Central memory CD8-positive, alpha-beta T cell (primary cell): Measurements from ENCODE around the gene PLD5.
"Not testable (repeated sequence)": the region's sequence is repeated elsewhere in the genome, so short reads cannot be mapped to it uniquely, and the experiment has no call there.

Source experiments
- ATAC-seq: fragments of 150-1000 bp; cut with Tn5 transposase; replicated peaks from 2 replicates; pipeline ENCODE4 v1.10.0; 2022; ENCODE audit warnings: mild to moderate bottlenecking, moderate FRiP score, moderate number of reproducible peaks; ENCODE audit not compliant: poor library complexity, severe bottlenecking; ENCODE audit errors: extremely low read depth
- DNase-seq, 2 donors: peaks; one replicate each; pipeline ENCODE4 v3.0.0; 2021; ENCODE audit warnings: low spot score in 2 of 2
- H3K27ac Mint-ChIP-seq: one replicate; pipeline ENCODE4 v1.8.0; 2022; ENCODE audit warnings: low read depth, mild to moderate bottlenecking, moderate library complexity, mixed read lengths
- H3K27me3 Mint-ChIP-seq: one replicate; pipeline ENCODE4 v1.8.0; 2022; ENCODE audit warnings: mixed read lengths
- H3K36me3 Mint-ChIP-seq: one replicate; pipeline ENCODE4 v1.8.0; 2022; ENCODE audit warnings: mild to moderate bottlenecking, moderate library complexity, mixed read lengths; ENCODE audit not compliant: insufficient read depth
- H3K4me1 Mint-ChIP-seq: one replicate; pipeline ENCODE4 v1.8.0; 2022; ENCODE audit warnings: mixed read lengths
- H3K4me3 Mint-ChIP-seq: one replicate; pipeline ENCODE4 v1.8.0; 2022; ENCODE audit warnings: mild to moderate bottlenecking, moderate library complexity, mixed read lengths
- H3K9me3 Mint-ChIP-seq: one replicate; pipeline ENCODE4 v1.8.0; 2022; ENCODE audit warnings: mixed read lengths

Gene PLD5

DNA sequence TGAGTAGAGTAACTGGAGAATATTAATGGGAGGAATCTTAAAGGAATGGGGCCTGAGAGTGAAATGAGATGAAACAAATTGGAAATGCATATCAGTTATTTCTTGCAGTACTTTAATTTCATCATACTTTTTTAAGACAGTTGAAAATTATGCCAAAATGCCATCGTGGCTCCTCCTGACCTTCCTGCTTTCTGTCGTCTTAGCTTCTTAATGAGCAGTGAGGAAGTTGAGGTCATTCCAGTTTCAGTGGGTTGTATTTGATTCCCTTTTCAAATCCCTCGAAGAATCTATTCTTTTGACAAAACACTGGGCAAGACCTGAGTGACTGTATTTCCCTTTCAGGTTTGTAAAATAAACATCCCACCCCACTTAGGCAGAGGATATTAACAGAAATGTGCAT, 390.7 kb downstream of the PLD5 start:
- DNase-seq, result no peak
- no peak for ATAC-seq
- peaks cover 1% of the 10 kb centered on the region for H3K36me3 Mint-ChIP-seq
- no peak overlapping the region for H3K27ac Mint-ChIP-seq
- peaks cover 6% of the 10 kb centered on the region for H3K9me3 Mint-ChIP-seq
- H3K4me1 Mint-ChIP-seq, result no peaks in the 10 kb centered on the region
- H3K27me3 Mint-ChIP-seq, result no peaks in the 10 kb centered on the region
- H3K4me3 Mint-ChIP-seq, result no peak overlapping the region

GRCh38 chr1:242133351-242133750, 391.1 kb downstream of the PLD5 start:
- Mint-ChIP-seq H3K4me3 (no peak overlapping the region), H3K9me3 (peaks cover 6% of the 10 kb centered on the region), H3K27me3 (no peaks in the 10 kb centered on the region), H3K36me3 (peaks cover 1% of the 10 kb centered on the region), H3K4me1 (no peaks in the 10 kb centered on the region), H3K27ac (no peak overlapping the region)
- DNase-seq (no peak), ATAC-seq (no peak)

DNA sequence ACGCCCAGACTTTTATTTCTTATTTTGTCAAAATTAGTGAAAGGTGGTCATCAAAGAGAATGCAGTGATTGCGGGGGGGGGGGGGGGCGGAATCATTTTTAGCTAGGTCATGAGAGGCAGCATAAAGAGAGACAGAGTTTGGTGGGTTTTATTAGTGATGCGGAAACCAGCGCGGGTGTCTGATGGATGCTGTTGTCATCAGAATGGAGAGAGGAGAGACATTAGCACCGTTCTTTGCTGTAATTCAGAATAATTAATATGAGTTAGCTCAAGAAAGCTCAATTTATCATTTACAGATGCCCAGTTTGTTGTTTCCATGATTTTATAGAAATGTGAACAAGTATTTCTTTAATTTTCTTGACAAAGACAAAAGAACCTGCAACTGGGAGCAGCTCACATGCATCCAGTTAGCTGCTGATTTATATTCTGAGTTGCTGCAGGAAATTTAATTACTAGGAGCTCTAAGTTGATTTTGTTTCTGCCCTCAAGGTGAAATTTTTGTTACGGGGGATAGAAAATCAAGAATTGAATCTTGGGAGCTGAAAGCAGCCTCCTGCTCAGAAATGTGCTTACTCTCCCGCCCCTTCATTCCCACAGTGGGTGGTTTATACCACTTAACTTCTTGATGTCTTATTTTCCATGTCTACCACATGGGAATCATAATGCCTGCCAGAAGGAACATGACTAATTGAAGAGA, 392.2 kb downstream of the PLD5 start:
- H3K4me3 Mint-ChIP-seq, result no peak overlapping the region

DNA sequence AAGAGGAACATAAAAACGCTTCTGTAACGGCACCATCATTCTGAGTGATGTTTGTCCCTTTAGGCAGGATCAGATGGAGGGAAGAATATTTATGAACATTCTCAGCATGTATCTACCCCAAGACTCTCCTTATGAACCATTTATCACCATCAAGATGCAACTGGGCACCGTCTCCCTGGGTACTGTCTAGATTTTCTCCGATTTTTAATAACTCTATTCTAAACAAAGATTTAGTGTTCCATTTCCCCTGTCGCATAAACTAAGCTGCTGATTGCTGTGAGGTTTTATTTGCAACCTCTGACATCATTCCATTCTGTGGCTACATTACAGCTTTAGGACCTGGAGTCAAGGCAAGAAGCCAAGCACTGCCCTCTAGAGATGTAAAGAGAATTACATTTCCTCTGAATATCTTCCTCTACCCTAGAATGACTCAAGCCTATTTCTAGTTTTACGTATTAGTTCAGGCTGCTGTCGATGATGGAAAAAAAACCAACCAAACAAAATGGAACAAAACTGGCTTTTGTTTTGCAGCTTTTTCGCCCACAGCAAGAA, 395.5 kb downstream of the PLD5 start:
- DNase-seq (no peak), ATAC-seq (no peak)
- H3K27ac Mint-ChIP-seq, result no peak overlapping the region
- peaks cover 6% of the 10 kb centered on the region for H3K9me3 Mint-ChIP-seq
- no peak overlapping the region for H3K4me3 Mint-ChIP-seq
- H3K4me1 Mint-ChIP-seq, result no peaks in the 10 kb centered on the region
- peaks cover 1% of the 10 kb centered on the region for H3K36me3 Mint-ChIP-seq
- H3K27me3 Mint-ChIP-seq, result no peaks in the 10 kb centered on the region

More for the DNA sequence above, 392.2 kb downstream of the PLD5 start:
- Mint-ChIP-seq H3K27ac (no peak overlapping the region), H3K9me3 (peaks cover 6% of the 10 kb centered on the region), H3K27me3 (no peaks in the 10 kb centered on the region), H3K4me1 (no peaks in the 10 kb centered on the region), H3K36me3 (peaks cover 1% of the 10 kb centered on the region)
- no peak for ATAC-seq
- no peak for DNase-seq

DNA sequence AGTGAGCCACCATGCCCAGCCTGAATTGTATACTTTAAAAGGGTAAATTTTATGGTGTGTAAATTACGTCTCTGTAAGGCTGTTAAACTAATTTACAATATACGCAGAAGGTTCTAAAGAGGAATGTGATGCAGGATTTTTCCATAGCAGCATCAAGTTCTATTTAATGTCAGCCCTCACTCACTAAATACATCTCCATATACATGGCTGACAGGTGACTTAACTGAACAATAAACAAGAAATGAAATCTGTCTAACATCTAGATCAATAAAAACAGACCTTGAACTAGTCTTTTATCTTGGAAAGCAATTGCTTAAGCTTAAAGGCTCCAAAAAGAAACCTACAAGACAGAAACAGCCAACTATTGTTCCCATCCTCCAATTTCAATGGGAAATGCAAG, 404.1 kb downstream of the PLD5 start:
- no peak for DNase-seq
- no peak overlapping the region for H3K4me3 Mint-ChIP-seq
- no peaks in the 10 kb centered on the region for H3K27me3 Mint-ChIP-seq
- no peak overlapping the region for H3K27ac Mint-ChIP-seq
- H3K4me1 Mint-ChIP-seq, result no peaks in the 10 kb centered on the region
- no peaks in the 10 kb centered on the region for H3K36me3 Mint-ChIP-seq
- no peaks in the 10 kb centered on the region for H3K9me3 Mint-ChIP-seq
- ATAC-seq, result no peak

DNA sequence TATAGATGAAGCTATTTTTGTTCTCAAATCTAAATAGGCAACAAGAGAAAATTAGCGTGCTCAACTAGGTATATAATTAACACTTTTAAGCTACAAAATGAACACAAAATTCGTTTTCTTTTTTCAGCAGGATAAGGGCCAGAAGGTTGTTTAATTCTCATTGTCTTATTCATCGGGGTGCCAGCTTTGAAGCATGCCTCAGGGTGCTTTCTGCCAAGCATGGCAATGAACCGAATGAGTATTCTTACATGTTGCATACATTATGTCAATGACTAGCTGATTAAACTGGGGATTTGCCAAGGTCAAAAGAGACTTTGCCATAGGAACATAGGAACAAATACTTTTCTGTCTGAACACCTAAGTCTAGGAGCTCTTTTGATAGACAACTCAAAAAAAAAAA, 423.6 kb downstream of the PLD5 start:
- ATAC-seq (no peak), DNase-seq (no peak)
- H3K4me3 Mint-ChIP-seq, result no peak overlapping the region
- peaks cover 5% of the 10 kb centered on the region for H3K9me3 Mint-ChIP-seq
- H3K27me3 Mint-ChIP-seq, result no peaks in the 10 kb centered on the region
- H3K4me1 Mint-ChIP-seq, result no peaks in the 10 kb centered on the region
- no peaks in the 10 kb centered on the region for H3K36me3 Mint-ChIP-seq
- no peak overlapping the region for H3K27ac Mint-ChIP-seq

GRCh38 chr1:242097283-242097682, 427.2 kb downstream of the PLD5 start:
- not testable (repeated sequence) for H3K27me3 Mint-ChIP-seq, H3K4me1 Mint-ChIP-seq, DNase-seq, ATAC-seq, H3K36me3 Mint-ChIP-seq, H3K4me3 Mint-ChIP-seq, H3K27ac Mint-ChIP-seq, H3K9me3 Mint-ChIP-seq

DNA sequence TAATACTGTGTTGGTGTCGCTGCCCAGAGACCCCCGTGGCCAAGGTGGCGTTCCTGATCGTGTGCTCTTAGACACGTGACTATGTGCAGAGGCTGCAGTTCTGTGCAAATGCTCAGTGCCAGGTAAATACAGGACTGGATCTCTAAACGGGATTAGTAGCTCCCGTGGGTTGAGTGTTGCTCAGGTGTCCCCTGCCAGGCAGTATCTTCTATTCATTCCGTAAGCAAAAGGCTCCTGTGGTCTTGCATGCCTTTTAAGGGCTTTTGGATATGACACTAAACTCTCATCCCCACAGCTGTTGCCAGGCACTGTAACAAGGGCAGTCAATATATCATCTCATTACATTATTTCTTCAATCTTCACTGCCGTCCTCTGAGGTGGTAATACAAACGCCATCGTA, 431.4 kb downstream of the PLD5 start:
- Mint-ChIP-seq H3K4me1 (no peaks in the 10 kb centered on the region), H3K27me3 (no peaks in the 10 kb centered on the region), H3K4me3 (no peak overlapping the region), H3K9me3 (peaks cover 2% of the 10 kb centered on the region), H3K36me3 (no peaks in the 10 kb centered on the region), H3K27ac (no peak overlapping the region)
- DNase-seq (no peak), ATAC-seq (no peak)

DNA sequence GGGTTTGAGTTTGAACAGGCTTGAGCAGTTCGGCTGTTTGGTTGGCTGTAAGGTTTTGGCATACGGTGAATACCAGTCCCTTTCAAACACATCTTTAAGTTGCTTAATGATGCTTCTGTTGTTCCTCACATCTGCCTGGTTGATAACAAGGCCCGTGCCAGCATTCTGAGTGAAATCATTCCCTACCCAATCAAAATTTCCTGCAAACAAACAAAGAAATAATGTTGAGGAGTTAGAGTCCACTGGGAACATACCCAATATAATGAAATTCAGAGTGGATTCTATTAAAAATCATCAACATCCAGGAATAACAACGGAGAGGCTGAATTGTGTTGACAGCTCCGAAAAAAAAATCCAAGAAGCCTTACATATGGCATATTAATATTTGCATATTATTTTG, 434.6 kb downstream of the PLD5 start:
- Mint-ChIP-seq H3K27me3 (peaks cover 11% of the 10 kb centered on the region), H3K36me3 (no peaks in the 10 kb centered on the region), H3K9me3 (no peaks in the 10 kb centered on the region), H3K4me1 (no peaks in the 10 kb centered on the region), H3K27ac (no peak overlapping the region), H3K4me3 (no peak overlapping the region)
- DNase-seq (no peak), ATAC-seq (no peak)

- H3K27ac Mint-ChIP-seq, result no peak overlapping the region
- H3K36me3 Mint-ChIP-seq, result no peaks in the 10 kb centered on the region
- H3K4me1 Mint-ChIP-seq, result no peaks in the 10 kb centered on the region
- no peaks in the 10 kb centered on the region for H3K9me3 Mint-ChIP-seq
- DNase-seq (no peak), ATAC-seq (no peak)
- peaks cover 11% of the 10 kb centered on the region for H3K27me3 Mint-ChIP-seq
- no peak overlapping the region for H3K4me3 Mint-ChIP-seq
Observed at GRCh38 chr1:242088875-242089274, 435.6 kb downstream of the PLD5 start.

- no peak overlapping the region for H3K4me3 Mint-ChIP-seq
- no peaks in the 10 kb centered on the region for H3K9me3 Mint-ChIP-seq
- no peak overlapping the region for H3K27ac Mint-ChIP-seq
- H3K36me3 Mint-ChIP-seq, result no peaks in the 10 kb centered on the region
- ATAC-seq (no peak), DNase-seq (no peak)
- H3K27me3 Mint-ChIP-seq, result peaks cover 23% of the 10 kb centered on the region
- no peaks in the 10 kb centered on the region for H3K4me1 Mint-ChIP-seq
Observed at GRCh38 chr1:242086706-242087105, 437.8 kb downstream of the PLD5 start.

DNA sequence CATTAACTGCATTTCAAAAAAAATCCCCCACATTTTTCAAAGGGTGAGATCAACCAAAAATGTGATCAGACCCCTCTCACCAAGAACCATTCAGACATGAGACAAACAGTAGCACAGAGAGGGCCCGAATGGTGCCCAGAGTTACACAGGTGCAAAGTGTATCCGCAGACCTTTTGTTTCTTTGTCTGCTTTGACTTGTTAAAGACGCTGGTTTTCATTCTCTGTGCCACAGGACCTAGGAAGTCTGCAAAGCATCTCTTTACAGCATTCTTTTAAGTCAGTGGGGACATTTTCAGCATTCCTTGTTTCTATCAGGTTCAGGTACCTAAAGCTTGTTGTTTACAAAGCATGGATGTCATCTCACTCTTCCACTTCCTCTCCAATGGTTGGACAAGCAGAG, 438.4 kb downstream of the PLD5 start:
- Mint-ChIP-seq H3K27me3 (peaks cover 23% of the 10 kb centered on the region), H3K36me3 (no peaks in the 10 kb centered on the region), H3K27ac (no peak overlapping the region), H3K4me1 (no peaks in the 10 kb centered on the region), H3K9me3 (no peaks in the 10 kb centered on the region), H3K4me3 (no peak overlapping the region)
- no peak for DNase-seq
- ATAC-seq, result no peak

GRCh38 chr1:242083742-242084141, 440.8 kb downstream of the PLD5 start:
- ATAC-seq (no peak), DNase-seq (no peak)
- peaks cover 4% of the 10 kb centered on the region for H3K9me3 Mint-ChIP-seq
- no peak overlapping the region for H3K27ac Mint-ChIP-seq
- no peaks in the 10 kb centered on the region for H3K36me3 Mint-ChIP-seq
- H3K4me1 Mint-ChIP-seq, result no peaks in the 10 kb centered on the region
- H3K27me3 Mint-ChIP-seq, result peaks cover 23% of the 10 kb centered on the region
- H3K4me3 Mint-ChIP-seq, result no peak overlapping the region
